ENCODE results near the gene VGLL3. TPM values are rescaled to one million over a fixed set of nuclear protein-coding genes. Genes with fewer than 3 reads are reported as not detected.

The VGLL3 gene
- total RNA-seq, 1 donor, result 223 TPM

- DNase-seq (ENCODE audit: low read depth), result no peak
- peak overlapping the region; percentile 85 for H3K4me3 ChIP-seq (ENCODE audit: low read depth, low read length)
- TF ChIP-seq CTCF (IDR thresholded peaks at IDR 0.05; ENCODE audit: insufficient read depth, low read depth, low read length), result no peak
Measured at GRCh38 chr3:86989611-86990010, 1.3 kb downstream of the VGLL3 start.

- no peak for TF ChIP-seq CTCF (IDR thresholded peaks at IDR 0.05; ENCODE audit: insufficient read depth, low read depth, low read length)
- DNase-seq (ENCODE audit: low read depth), result no peak
- H3K4me3 ChIP-seq (ENCODE audit: low read depth, low read length), result peak overlapping the region; percentile 85
Measured at GRCh38 chr3:86989006-86989405, 1.9 kb downstream of the VGLL3 start.

GRCh38 chr3:86988235-86988634 lies 2.7 kb downstream of the VGLL3 start:
- TF ChIP-seq CTCF (IDR thresholded peaks at IDR 0.05; ENCODE audit: insufficient read depth, low read depth, low read length), result no peak
- peak; percentile 79 for DNase-seq (ENCODE audit: low read depth)
- H3K4me3 ChIP-seq (ENCODE audit: low read depth, low read length), result peak overlapping the region; percentile 85

GRCh38 chr3:86987421-86987715 lies 3.6 kb downstream of the VGLL3 start:
- TF ChIP-seq CTCF (IDR thresholded peaks at IDR 0.05; ENCODE audit: insufficient read depth, low read depth, low read length), result no peak
- no peak for DNase-seq (ENCODE audit: low read depth)
- H3K4me3 ChIP-seq (ENCODE audit: low read depth, low read length), result peak overlapping the region; percentile 85

- peak; percentile 51 for DNase-seq (ENCODE audit: low read depth)
- TF ChIP-seq CTCF (IDR thresholded peaks at IDR 0.05; ENCODE audit: insufficient read depth, low read depth, low read length), result no peak
- peak overlapping the region; percentile 85 for H3K4me3 ChIP-seq (ENCODE audit: low read depth, low read length)
Measured at GRCh38 chr3:86986671-86987420, 4.1 kb downstream of the VGLL3 start.

- H3K4me3 ChIP-seq (ENCODE audit: low read depth, low read length), result peak overlapping the region; percentile 31
- TF ChIP-seq CTCF (IDR thresholded peaks at IDR 0.05; ENCODE audit: insufficient read depth, low read depth, low read length), result no peak
- DNase-seq (ENCODE audit: low read depth), result peak; percentile 74
Measured at GRCh38 chr3:86985181-86985826, 5.6 kb downstream of the VGLL3 start.

Measured in fibroblast of villous mesenchyme (primary cell).